SK-N-SH (cell line): ENCODE results near the gene GRAMD2B. TPM values are rescaled to one million over a fixed set of nuclear protein-coding genes. Genes with fewer than 3 reads are reported as not detected.

Experiments used
- CTCF ChIA-PET: fragments of 300-600, 350-600 bp; formaldehyde crosslinking; extraction: SDS; loops from one replicate; lab custom pipeline; 2021; lab: Yijun Ruan, JAX
- POLR2A ChIA-PET: fragments of 350-600 bp; sonication (Branson Sonifier 250); formaldehyde crosslinking; extraction: SDS; loops from one replicate; lab custom pipeline; 2020; ENCODE audit warnings: antibody characterized with exemption, inconsistent platforms; lab: Yijun Ruan, JAX
- DNase-seq: peaks from one replicate; pipeline ENCODE4 v3.0.0; 2012
- H2AFZ ChIP-seq: fragments of 200-600 bp; sonication (generic); 2 replicates; pipeline ENCODE4 v1.8.1; 2016; ENCODE audit warnings: antibody characterized with exemption, mild to moderate bottlenecking, low read depth
- H3F3A ChIP-seq: fragments of 200-600 bp; sonication (generic); replicated peaks from 2 replicates; pipeline ENCODE3; 2016; ENCODE audit warnings: antibody characterized with exemption, mild to moderate bottlenecking; ENCODE audit not compliant: insufficient read depth
- H3K27ac ChIP-seq, 2 experiments: fragments of 200-500 bp in 1 of 2; fragments of 200-600 bp in 1 of 2; sonication (Bioruptor generic) in 1 of 2; sonication (generic), shearing (Covaris generic) in 1 of 2; 2 replicates each; pipeline versions ENCODE4 v1.5.1 to v1.6.1; 2014 to 2016; ENCODE audit warnings: low read depth in 2 of 2, inconsistent platforms in 1 of 2, low read length in 1 of 2, mild to moderate bottlenecking in 1 of 2, mixed read lengths in 1 of 2
- H3K27me3 ChIP-seq: fragments of 200-600 bp; sonication (generic), shearing (Covaris generic); 2 replicates; pipeline ENCODE4 v1.6.1; 2016; ENCODE audit warnings: mixed run types; ENCODE audit not compliant: insufficient read depth
- H3K36me3 ChIP-seq, 2 experiments: fragments of 200-500 bp in 1 of 2; fragments of 200-600 bp in 1 of 2; sonication (Bioruptor generic) in 1 of 2; sonication (generic) in 1 of 2; replicated peaks in 1 of 2; 2 replicates each; pipeline versions ENCODE3 to v1.5.1; 2014 to 2016; ENCODE audit warnings: low read length in 1 of 2, mild to moderate bottlenecking in 1 of 2; ENCODE audit not compliant: insufficient read depth in 2 of 2, control insufficient read depth in 1 of 2
- H3K4me1 ChIP-seq, 2 experiments: fragments of 200-500 bp in 1 of 2; fragments of 200-600 bp in 1 of 2; sonication (Bioruptor generic) in 1 of 2; sonication (generic), shearing (Covaris generic) in 1 of 2; 2 replicates each; pipeline versions ENCODE4 v1.5.1 to v1.6.1; 2014 to 2016; ENCODE audit warnings: low read depth in 1 of 2, low read length in 1 of 2, mixed run types in 1 of 2; ENCODE audit not compliant: insufficient read depth in 2 of 2, control insufficient read depth in 1 of 2
- H3K4me2 ChIP-seq: fragments of 200-600 bp; sonication (generic), shearing (Covaris generic); 2 replicates; pipeline ENCODE4 v1.6.1; 2017; ENCODE audit warnings: mixed run types
- H3K4me3 ChIP-seq, 2 experiments: fragments of 200-500 bp in 1 of 2; fragments of 200-600 bp in 1 of 2; sonication (Bioruptor generic) in 1 of 2; sonication (generic), shearing (Covaris generic) in 1 of 2; 2 replicates each; pipeline versions ENCODE4 v1.5.1 to v1.8.1; 2014 to 2016; ENCODE audit warnings: low read depth in 2 of 2, inconsistent platforms in 1 of 2, low read length in 1 of 2, mild to moderate bottlenecking in 1 of 2, mixed read lengths in 1 of 2, moderate library complexity in 1 of 2
- H3K79me2 ChIP-seq: fragments of 200-600 bp; sonication (generic); 2 replicates; pipeline ENCODE4 v1.8.1; 2017; ENCODE audit warnings: mild to moderate bottlenecking; ENCODE audit not compliant: insufficient read depth
- H3K9ac ChIP-seq: fragments of 200-600 bp; sonication (generic); 2 replicates; pipeline ENCODE4 v1.6.1; 2017; ENCODE audit warnings: mixed run types
- H3K9me2 ChIP-seq: fragments of 200-600 bp; sonication (generic); 2 replicates; pipeline ENCODE4 v1.6.1; 2017; ENCODE audit warnings: mixed run types
- H3K9me3 ChIP-seq: fragments of 200-600 bp; sonication (generic); 2 replicates; pipeline ENCODE4 v1.6.1; 2017; ENCODE audit warnings: mixed run types, mild to moderate bottlenecking, moderate library complexity
- H4K20me1 ChIP-seq: fragments of 200-600 bp; sonication (generic); 2 replicates; pipeline ENCODE4 v1.6.1; 2017; ENCODE audit warnings: mild to moderate bottlenecking, mixed run types; ENCODE audit not compliant: insufficient read depth
- CHD2 ChIP-seq: fragments of 150-350 bp; IDR thresholded peaks from 2 replicates; pipeline ENCODE4 v1.6.1; 2018; ENCODE audit warnings: low read length; ENCODE audit not compliant: partially characterized antibody
- CTCF ChIP-seq: fragments of 200-600 bp; sonication (generic); IDR thresholded peaks from 2 replicates; pipeline ENCODE4 v1.6.1; 2017; ENCODE audit warnings: antibody characterized with exemption, mild to moderate bottlenecking, moderate library complexity
- ELF1 ChIP-seq: IDR thresholded peaks from 2 replicates; pipeline ENCODE4 v1.4.0; 2012
- EZH2phosphoT487 ChIP-seq: fragments of 200-600 bp; sonication (generic); IDR thresholded peaks from 2 replicates; pipeline ENCODE4 v1.6.1; 2017; ENCODE audit warnings: low read depth, mixed run types, mild to moderate bottlenecking, antibody characterized with exemption, moderate library complexity, borderline replicate concordance
- FOSL2 ChIP-seq: IDR thresholded peaks from 2 replicates; pipeline ENCODE4 v1.4.0; 2012; ENCODE audit warnings: low read depth, mild to moderate bottlenecking, moderate library complexity, borderline replicate concordance
- FOXJ3 ChIP-seq: sonication (generic); formaldehyde crosslinking; IDR thresholded peaks from 2 replicates; pipeline ENCODE4 v1.5.1; 2020; ENCODE audit warnings: mild to moderate bottlenecking, missing genetic modification reagents
- FOXM1 ChIP-seq: IDR thresholded peaks from 2 replicates; pipeline ENCODE4 v1.4.0; 2012; ENCODE audit warnings: low read depth, mild to moderate bottlenecking
- GABPA ChIP-seq: IDR thresholded peaks from 2 replicates; pipeline ENCODE4 v1.4.0; 2012; ENCODE audit warnings: low read depth, mild to moderate bottlenecking
- GATA2 ChIP-seq: sonication (generic); formaldehyde crosslinking; IDR thresholded peaks from 2 replicates; pipeline ENCODE4 v1.5.0; 2020; ENCODE audit warnings: mild to moderate bottlenecking, missing genetic modification reagents
- IRF3 ChIP-seq: fragments of 150-350 bp; IDR thresholded peaks from 2 replicates; pipeline ENCODE4 v1.6.1; 2016; ENCODE audit warnings: mild to moderate bottlenecking, low read depth, low read length
- MAX ChIP-seq: IDR thresholded peaks from 2 replicates; pipeline ENCODE4 v1.4.0; 2012; ENCODE audit warnings: low read depth
- MXI1 ChIP-seq: IDR thresholded peaks from 2 replicates; pipeline ENCODE4 v1.6.1; 2012; ENCODE audit warnings: mild to moderate bottlenecking, low read depth, low read length, improper control_type of control experiment
- POLR2AphosphoS5 ChIP-seq: IDR thresholded peaks from 2 replicates; pipeline ENCODE4 v1.6.1; 2012; ENCODE audit warnings: low read depth, low read length
- RCOR1 ChIP-seq: fragments of 150-350 bp; IDR thresholded peaks from 2 replicates; pipeline ENCODE4 v1.6.1; 2017; ENCODE audit warnings: antibody characterized with exemption, low read length
- REST ChIP-seq: IDR thresholded peaks from 2 replicates; pipeline ENCODE4 v1.6.1; 2012; ENCODE audit warnings: mild to moderate bottlenecking, low read depth, low read length, moderate library complexity
- TAF1 ChIP-seq: IDR thresholded peaks from 2 replicates; pipeline ENCODE4 v1.6.1; 2012; ENCODE audit warnings: low read depth, mild to moderate bottlenecking, low read length, moderate library complexity, borderline replicate concordance
- TCF12 ChIP-seq: IDR thresholded peaks from 2 replicates; pipeline ENCODE4 v1.4.0; 2012
- TEAD4 ChIP-seq: IDR thresholded peaks from 2 replicates; pipeline ENCODE4 v1.4.0; 2012; ENCODE audit warnings: mild to moderate bottlenecking, borderline replicate concordance; ENCODE audit not compliant: insufficient read depth
- USF1 ChIP-seq: IDR thresholded peaks from 2 replicates; pipeline ENCODE4 v1.4.0; 2012; ENCODE audit warnings: low read depth, borderline replicate concordance
- YY1 ChIP-seq: IDR thresholded peaks from 2 replicates; pipeline ENCODE4 v1.4.0; 2012; ENCODE audit warnings: low read depth, mild to moderate bottlenecking
- WGBS: methylation state at CpG from one replicate; pipeline ENCODE4 v1.1.6; 2017; ENCODE audit warnings: low lambda C conversion rate; 5-methylcytosine and 5-hydroxymethylcytosine counted together
- polyA plus RNA-seq, 3 experiments: library from polyadenylated mRNA; depleted of rRNA; stranded (reverse); fragments of >200 nt; gene quantifications; 2 replicates each; pipeline ENCODE4 v1.2.3, GENCODE V29; 2012

The GRAMD2B gene
- polyA plus RNA-seq, 1 of the 3 experiments (the other 2 are of a cell fraction) = 16.0 TPM

GRCh38 chr5:126464959-126465358 lies 41.8 kb downstream of the GRAMD2B start:
- no peak overlapping the region for H2AFZ ChIP-seq
- no peaks in the 10 kb centered on the region for H3K9me3 ChIP-seq
- peaks cover 3% of the 10 kb centered on the region for H3F3A ChIP-seq
- WGBS = 94% methylated on average over 5 of the region's 7 CpGs
- H3K4me2 ChIP-seq = no peak overlapping the region
- CTCF ChIA-PET = no interaction called here
- no peaks in the 10 kb centered on the region for H3K36me3 ChIP-seq
- H3K9me2 ChIP-seq = no peaks in the 10 kb centered on the region
- no peaks in the 10 kb centered on the region for H3K4me1 ChIP-seq
- no peak overlapping the region for H3K9ac ChIP-seq
- POLR2A ChIA-PET = no interaction called here
- no peak overlapping the region for H3K4me3 ChIP-seq
- TF ChIP-seq GABPA = no peak
- TF ChIP-seq CTCF = no peak
- no peak for TF ChIP-seq MXI1
- no peak for TF ChIP-seq FOSL2
- no peak for TF ChIP-seq ELF1
- TF ChIP-seq TAF1 = no peak
- no peak for TF ChIP-seq POLR2AphosphoS5
- no peak for TF ChIP-seq EZH2phosphoT487
- H3K79me2 ChIP-seq = peaks cover 11% of the 10 kb centered on the region; the same call in 1 of the 2 replicates
- no peaks in the 10 kb centered on the region for H3K27me3 ChIP-seq
- H3K27ac ChIP-seq = no peak overlapping the region
- no peak for DNase-seq
- H4K20me1 ChIP-seq = no peaks in the 10 kb centered on the region

- Histone ChIP-seq H3K4me2 (no peak overlapping the region), H3F3A (peaks cover 22% of the 10 kb centered on the region), H3K27me3 (no peaks in the 10 kb centered on the region), H3K27ac (no peak overlapping the region), H3K9me2 (no peaks in the 10 kb centered on the region), H3K79me2 (peaks cover 5% of the 10 kb centered on the region; the same call in 1 of the 2 replicates), H2AFZ (no peak overlapping the region), H3K4me1 (peaks cover 0 to 13% of the 10 kb centered on the region in 2 experiments; a peak in 2 of 4 replicates), H3K9me3 (no peaks in the 10 kb centered on the region), H3K4me3 (no peak overlapping the region), H3K9ac (no peak overlapping the region), H4K20me1 (no peaks in the 10 kb centered on the region), H3K36me3 (peaks cover 0 to 4% of the 10 kb centered on the region in 2 experiments)
- CTCF ChIA-PET = interaction anchor here (0.9 kb wide), 1 partner anchor 32 kb away, joined by 3 read pairs; no protein-coding TSS in a partner anchor
- POLR2A ChIA-PET = no interaction called here
- 97% methylated on average over 3 of the region's 3 CpGs for WGBS
- no peak for DNase-seq
- TF ChIP-seq EZH2phosphoT487 (no peak), IRF3 (no peak), FOXJ3 (CRISPR knock-in tag) (no peak), GATA2 (no peak), MAX (no peak), USF1 (no peak), CHD2 (no peak), REST (no peak), RCOR1 (no peak), YY1 (no peak), TCF12 (no peak), TEAD4 (no peak), FOXM1 (no peak), MXI1 (no peak)
Observed at GRCh38 chr5:126468091-126468490, 44.9 kb downstream of the GRAMD2B start.
